ENCODE measurements around the gene KRT76.

The KRT76 gene

DNA sequence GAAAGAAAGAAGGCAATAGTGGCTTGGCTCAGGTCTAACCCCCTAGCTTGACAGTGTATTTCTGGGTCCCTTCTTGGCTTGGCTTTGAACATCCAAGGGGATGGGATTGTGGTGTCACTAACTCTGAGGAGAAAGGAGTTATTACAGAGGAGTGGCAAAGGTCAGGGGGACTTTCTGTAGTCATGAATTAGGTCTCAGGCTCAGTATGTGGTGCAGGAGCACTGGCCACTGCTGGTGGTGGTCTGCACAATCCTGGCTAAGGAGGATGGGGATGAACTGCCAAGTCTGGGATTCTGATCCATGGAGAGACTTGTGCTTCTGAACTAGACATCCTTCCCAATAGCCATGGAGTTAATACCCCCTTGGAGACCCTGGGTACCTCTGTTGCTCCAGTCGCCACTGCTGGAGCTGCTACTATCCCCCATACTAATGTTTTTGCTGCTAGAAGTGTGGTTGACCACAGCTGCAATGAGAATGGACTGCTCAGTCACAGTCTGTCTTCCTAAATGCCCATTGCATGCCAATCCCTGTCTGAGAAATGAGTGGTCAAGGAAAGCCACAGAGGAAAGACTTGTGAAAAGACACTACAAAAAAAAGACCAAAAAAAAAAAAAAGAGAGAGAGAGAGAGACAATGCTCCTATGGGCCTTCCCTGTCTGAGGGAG, 32.5 kb downstream of the KRT76 start:
- DNase-seq (ENCODE audit: low read depth): no peak
- TF ChIP-seq, protein P1, sequence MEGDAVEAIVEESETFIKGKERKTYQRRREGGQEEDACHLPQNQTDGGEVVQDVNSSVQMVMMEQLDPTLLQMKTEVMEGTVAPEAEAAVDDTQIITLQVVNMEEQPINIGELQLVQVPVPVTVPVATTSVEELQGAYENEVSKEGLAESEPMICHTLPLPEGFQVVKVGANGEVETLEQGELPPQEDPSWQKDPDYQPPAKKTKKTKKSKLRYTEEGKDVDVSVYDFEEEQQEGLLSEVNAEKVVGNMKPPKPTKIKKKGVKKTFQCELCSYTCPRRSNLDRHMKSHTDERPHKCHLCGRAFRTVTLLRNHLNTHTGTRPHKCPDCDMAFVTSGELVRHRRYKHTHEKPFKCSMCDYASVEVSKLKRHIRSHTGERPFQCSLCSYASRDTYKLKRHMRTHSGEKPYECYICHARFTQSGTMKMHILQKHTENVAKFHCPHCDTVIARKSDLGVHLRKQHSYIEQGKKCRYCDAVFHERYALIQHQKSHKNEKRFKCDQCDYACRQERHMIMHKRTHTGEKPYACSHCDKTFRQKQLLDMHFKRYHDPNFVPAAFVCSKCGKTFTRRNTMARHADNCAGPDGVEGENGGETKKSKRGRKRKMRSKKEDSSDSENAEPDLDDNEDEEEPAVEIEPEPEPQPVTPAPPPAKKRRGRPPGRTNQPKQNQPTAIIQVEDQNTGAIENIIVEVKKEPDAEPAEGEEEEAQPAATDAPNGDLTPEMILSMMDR (IDR thresholded peaks at IDR 0.05; ENCODE audit: control insufficient read depth, extremely low read depth, insufficient read depth): no peak
- H3K4me3 ChIP-seq (ENCODE audit: low read depth, low read length): no peak overlapping the region

DNA sequence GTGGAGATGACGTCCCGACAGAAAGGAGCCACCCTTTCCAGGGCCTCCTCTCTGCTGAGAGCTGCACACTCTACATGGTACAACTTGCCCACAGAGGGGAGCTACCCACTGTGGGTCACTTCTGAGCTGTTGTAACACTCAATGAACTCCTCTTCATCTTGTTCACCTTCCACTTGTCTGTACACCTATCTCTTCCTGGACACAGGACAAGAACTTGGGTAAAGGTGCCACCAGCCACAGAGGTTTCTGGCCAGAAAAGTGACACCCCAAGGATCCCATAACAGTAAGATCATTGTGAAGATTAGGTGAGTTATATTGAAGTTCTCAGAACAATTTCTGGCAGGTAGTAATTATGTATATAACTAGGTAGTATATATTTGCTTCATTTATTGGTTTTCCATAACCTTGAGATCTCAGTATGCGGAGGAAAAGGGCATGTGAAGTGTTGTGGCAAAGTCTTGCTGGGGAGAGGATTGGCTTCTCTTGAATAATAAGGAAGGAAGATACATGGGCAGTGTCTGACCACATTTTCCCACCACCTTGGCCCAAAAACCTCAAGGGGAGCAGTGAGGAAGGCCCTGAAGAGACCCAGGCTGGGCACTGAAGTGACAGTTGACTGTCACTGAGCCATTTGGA, 34.2 kb downstream of the KRT76 start:
- TF ChIP-seq, protein P1 (IDR thresholded peaks at IDR 0.05; ENCODE audit: control insufficient read depth, extremely low read depth, insufficient read depth): no peak
- no peak for DNase-seq (ENCODE audit: low read depth)
- no peak overlapping the region for H3K4me3 ChIP-seq (ENCODE audit: low read depth, low read length)

DNA sequence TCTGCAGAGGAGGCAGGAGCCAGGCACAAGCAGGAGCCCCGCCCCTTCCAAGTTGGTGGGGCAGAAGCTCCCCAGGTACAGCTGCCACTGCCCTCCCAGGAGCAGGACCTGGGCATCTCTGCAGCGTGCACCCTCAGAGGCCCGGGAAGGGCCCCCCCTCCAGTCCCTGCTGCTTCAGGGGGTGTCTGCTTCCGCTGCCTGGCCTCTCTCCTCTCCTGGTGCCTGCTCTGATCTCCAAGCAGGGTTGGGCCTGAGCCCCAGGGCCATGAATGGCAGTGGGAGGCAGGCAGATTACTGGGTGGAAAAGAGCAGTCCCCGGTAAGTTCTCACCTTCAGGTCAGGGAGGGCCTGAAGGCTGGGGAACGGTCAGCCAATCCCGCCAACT, 35.0 kb downstream of the KRT76 start:
- H3K4me3 ChIP-seq (ENCODE audit: low read depth, low read length): no peak overlapping the region
- TF ChIP-seq, protein P1 (IDR thresholded peaks at IDR 0.05; ENCODE audit: control insufficient read depth, extremely low read depth, insufficient read depth): no peak
- DNase-seq (ENCODE audit: low read depth): no peak

DNA sequence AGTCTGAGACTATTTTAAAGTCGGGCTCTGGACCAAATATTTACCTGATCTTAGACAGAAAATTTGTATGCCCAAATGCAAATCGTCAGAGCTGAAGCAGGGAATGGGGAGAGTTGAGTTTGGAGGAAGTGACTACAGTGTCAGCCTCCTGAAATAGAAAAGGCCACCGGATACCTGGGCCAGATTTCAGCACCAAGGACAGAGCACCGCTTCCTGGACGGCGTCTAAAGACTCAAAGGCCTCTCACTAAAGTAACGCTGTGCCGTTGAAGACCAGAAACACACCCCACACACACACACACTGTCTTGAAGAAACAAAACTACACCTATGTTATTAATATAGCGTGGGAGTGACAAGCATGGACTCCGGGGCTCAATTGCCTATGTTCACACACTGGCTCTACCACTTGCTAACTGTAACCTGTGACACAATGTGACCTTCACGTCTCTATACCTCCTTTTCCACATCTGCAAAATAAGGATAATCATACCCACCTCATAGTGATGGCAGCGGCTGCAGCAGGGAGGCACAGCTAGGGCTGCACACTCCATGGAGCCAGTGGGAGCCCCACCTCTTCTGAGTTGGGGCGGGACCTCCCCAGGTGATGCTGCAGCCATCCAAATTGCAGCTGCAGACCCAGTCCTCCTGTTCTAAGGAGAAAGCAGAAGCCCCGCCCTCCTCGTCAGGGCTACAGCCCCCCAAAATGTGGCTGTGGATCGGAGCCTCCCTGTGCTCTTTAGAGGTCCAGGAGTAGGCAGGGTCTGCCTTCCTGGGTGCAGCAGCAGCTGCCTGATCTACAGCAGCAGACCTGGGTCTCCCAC, 35.6 kb downstream of the KRT76 start:
- TF ChIP-seq, protein P1 (IDR thresholded peaks at IDR 0.05; ENCODE audit: control insufficient read depth, extremely low read depth, insufficient read depth): no peak
- DNase-seq (ENCODE audit: low read depth): peak; percentile 46

DNA sequence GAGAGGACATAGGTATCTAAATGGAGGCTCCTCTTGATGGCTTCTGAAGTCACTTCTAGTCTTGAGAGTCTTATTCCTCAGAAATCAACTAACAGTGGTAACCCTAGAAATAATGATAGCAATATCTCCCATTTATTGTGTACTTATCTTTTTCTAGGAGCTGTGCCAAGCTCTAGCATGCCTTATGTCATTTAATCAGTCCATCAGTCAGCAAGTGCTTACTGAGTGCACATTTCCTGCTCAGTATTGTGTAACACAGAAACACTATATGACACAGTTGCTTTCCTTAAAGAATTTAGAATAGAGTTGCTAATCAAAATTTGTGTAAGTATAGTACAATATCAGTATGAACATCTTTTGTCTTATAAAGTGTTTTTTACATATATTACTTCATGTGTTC, 36.6 kb downstream of the KRT76 start:
- TF ChIP-seq, protein P1 (IDR thresholded peaks at IDR 0.05; ENCODE audit: control insufficient read depth, extremely low read depth, insufficient read depth): no peak
- DNase-seq (ENCODE audit: low read depth): peak; percentile 19
- H3K4me3 ChIP-seq (ENCODE audit: low read depth, low read length): no peak overlapping the region

More for the DNA sequence above, 35.6 kb downstream of the KRT76 start:
- no peak overlapping the region for H3K4me3 ChIP-seq (ENCODE audit: low read depth, low read length)

DNA sequence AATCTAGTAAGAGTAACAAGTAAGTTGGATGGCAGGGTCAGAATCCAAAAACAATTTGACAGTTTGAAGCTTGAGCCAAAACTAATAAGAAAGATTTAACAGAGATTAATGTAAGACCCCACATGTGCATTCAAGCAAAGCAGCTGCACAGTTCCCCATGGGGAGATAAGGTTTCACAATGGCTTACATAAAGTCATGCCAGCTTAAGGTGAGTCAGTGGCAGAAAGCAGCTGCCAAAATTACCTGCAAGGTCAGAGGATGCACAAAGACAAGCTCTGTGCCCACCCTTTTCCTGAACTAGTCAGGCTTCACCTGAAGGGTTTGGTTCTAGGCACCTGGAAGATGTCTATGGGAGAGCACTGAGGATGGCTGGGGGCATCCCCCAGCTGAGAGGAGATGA, 37.2 kb downstream of the KRT76 start:
- TF ChIP-seq, protein P1 (IDR thresholded peaks at IDR 0.05; ENCODE audit: control insufficient read depth, extremely low read depth, insufficient read depth): no peak
- no peak for DNase-seq (ENCODE audit: low read depth)
- H3K4me3 ChIP-seq (ENCODE audit: low read depth, low read length): no peak overlapping the region
